ENCODE measurements around the gene RPH3AL.
"Not testable (repeated sequence)": the region's sequence is repeated elsewhere in the genome, so short reads cannot be mapped to it uniquely, and the experiment has no call there.

Gene RPH3AL

GRCh38 chr17:234163-234993 lies 118.2 kb downstream of the RPH3AL start:
- DNase-seq, result not testable (repeated sequence)

GRCh38 chr17:233473-233941 lies 119.1 kb downstream of the RPH3AL start:
- no peak for DNase-seq

GRCh38 chr17:231966-232807 lies 120.4 kb downstream of the RPH3AL start:
- DNase-seq, result no peak

- no peak for DNase-seq
Measured at GRCh38 chr17:231191-231965, 121.2 kb downstream of the RPH3AL start.

GRCh38 chr17:230395-230770 lies 122.2 kb downstream of the RPH3AL start:
- DNase-seq, result no peak

GRCh38 chr17:229709-230394 lies 122.8 kb downstream of the RPH3AL start:
- no peak for DNase-seq

GRCh38 chr17:228951-229708 lies 123.5 kb downstream of the RPH3AL start:
- DNase-seq, result no peak

GRCh38 chr17:227946-228615 lies 124.5 kb downstream of the RPH3AL start:
- no peak for DNase-seq

- no peak for DNase-seq
Measured at GRCh38 chr17:227078-227945, 125.3 kb downstream of the RPH3AL start.

GRCh38 chr17:226108-227077 lies 126.2 kb downstream of the RPH3AL start:
- no peak for DNase-seq

- DNase-seq, result no peak
Measured at GRCh38 chr17:225551-225950, 127.1 kb downstream of the RPH3AL start.

- DNase-seq, result not testable (repeated sequence)
Measured at GRCh38 chr17:224576-224975, 128.0 kb downstream of the RPH3AL start.

GRCh38 chr17:223723-224471 lies 128.7 kb downstream of the RPH3AL start:
- DNase-seq, result no peak

GRCh38 chr17:222172-222571 lies 130.4 kb downstream of the RPH3AL start:
- DNase-seq, result no peak

GRCh38 chr17:219696-220095 lies 132.9 kb downstream of the RPH3AL start:
- DNase-seq, result no peak

GRCh38 chr17:218432-219110 lies 134.0 kb downstream of the RPH3AL start:
- no peak for DNase-seq

GRCh38 chr17:216625-217024 lies 136.0 kb downstream of the RPH3AL start:
- no peak for DNase-seq

Data from stimulated activated CD8-positive, alpha-beta memory T cell treated with anti-CD3 and anti-CD28 coated beads, Interleukin-4, amount 100 ng/mL, for 48 hours (primary cell).